LoVo (cell line): ENCODE data around the gene TMEM181.
"Not testable (repeated sequence)": the region's sequence is repeated elsewhere in the genome, so short reads cannot be mapped to it uniquely, and the experiment has no call there.

ENCODE experiments used
- DNase-seq: peaks from one replicate; pipeline ENCODE4 v3.0.0-alpha.2; 2016; ENCODE audit warnings: low spot score

TMEM181 gene

GRCh38 chr6:158538741-158539140 lies 21.1 kb upstream of the TMEM181 start:
- DNase-seq = no peak

- no peak for DNase-seq
Observed at GRCh38 chr6:158539413-158539812, 20.5 kb upstream of the TMEM181 start.

DNA sequence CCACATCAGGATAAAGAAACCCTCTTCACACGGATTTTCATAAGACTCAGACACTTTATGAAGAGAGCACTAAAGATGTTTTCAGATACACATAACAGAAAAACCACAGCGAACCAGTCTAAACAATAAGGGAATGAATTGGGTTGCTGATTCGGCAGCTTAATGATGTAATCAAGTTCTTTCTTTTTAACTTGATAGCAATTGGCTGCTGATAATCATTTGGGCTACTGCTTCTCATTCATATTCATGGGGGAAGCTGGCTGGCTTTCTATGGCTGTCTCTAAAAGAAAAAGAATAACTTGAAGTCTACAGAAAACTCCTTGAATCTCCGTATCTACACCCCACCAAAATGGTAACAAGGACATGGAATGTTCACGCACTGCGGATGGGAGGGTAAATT lies 20.0 kb upstream of the TMEM181 start:
- DNase-seq = no peak

DNA sequence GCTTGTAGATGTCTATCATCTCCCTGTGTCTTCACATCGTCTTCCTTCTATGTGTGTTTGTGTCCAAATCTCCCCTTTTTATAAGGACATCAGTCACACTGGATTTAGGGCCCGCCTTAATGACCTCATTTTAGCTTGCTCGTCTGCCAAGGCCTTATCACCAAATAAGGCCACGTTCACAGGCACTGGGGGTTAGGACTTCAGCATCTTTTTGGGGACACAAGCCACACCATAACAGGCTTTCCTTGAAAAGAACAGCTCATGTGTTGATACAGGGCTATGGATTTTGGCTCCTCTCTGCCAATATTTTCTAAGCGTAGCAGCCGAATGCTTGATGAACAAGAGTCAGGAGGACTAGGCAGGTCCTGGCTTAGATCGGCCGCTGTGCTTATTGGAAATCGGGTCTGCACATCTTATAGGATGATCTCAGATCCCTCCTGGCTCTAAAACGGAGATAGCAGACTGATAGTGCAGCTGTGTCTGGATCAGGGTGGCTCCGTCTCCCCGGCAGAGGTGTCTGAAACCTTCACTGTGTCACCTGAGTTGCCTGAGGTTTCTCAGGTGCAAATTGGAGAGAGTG lies 16.2 kb upstream of the TMEM181 start:
- DNase-seq = no peak

DNA sequence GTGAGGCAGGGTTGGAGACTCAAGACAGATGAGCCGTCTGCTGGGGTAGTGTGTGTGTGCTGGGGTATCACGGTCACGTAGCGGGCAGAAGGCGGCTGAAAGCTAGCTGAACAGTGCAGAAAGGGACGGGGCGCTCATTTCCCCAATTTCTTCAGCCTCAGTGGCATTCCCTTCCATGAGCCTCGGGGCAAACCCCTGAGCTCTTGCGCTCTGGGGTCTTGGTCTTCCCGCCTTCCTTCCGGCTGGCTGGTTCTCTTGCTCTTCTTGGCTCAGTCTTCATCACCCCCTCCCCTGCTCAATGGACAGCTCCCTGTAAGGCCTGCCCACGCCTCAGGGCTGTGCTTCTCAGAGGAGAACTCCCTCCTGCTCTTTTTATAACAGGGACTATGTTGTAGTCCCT lies 15.5 kb upstream of the TMEM181 start:
- DNase-seq = no peak

GRCh38 chr6:158545043-158545966 lies 14.6 kb upstream of the TMEM181 start:
- no peak for DNase-seq

- DNase-seq = no peak
Observed at GRCh38 chr6:158548418-158549161, 11.3 kb upstream of the TMEM181 start.

- DNase-seq = no peak
Observed at GRCh38 chr6:158552055-158552795, 7.7 kb upstream of the TMEM181 start.

- no peak for DNase-seq
Observed at GRCh38 chr6:158552796-158553138, 7.1 kb upstream of the TMEM181 start.

- no peak for DNase-seq
Observed at GRCh38 chr6:158554611-158555361, 5.1 kb upstream of the TMEM181 start.

DNA sequence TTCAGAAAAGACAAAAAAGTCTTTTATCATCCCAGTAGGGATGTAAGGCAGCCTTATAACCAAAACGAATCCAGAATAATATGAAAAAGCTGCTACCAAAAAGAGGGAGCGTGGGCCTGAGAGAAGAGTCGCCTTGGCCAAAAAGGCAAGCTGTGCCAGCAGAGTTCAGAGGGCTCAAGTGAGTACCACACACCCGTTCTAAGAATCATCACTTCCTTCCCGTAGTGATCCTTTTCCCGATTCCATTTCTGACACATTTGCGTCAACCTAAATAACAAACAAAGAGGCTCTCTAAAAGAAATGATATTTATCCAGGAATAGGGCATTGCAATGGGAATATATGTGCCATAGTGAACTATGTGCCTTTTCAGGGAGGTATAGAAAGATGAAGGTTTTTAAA lies 3.8 kb upstream of the TMEM181 start:
- no peak for DNase-seq

DNA sequence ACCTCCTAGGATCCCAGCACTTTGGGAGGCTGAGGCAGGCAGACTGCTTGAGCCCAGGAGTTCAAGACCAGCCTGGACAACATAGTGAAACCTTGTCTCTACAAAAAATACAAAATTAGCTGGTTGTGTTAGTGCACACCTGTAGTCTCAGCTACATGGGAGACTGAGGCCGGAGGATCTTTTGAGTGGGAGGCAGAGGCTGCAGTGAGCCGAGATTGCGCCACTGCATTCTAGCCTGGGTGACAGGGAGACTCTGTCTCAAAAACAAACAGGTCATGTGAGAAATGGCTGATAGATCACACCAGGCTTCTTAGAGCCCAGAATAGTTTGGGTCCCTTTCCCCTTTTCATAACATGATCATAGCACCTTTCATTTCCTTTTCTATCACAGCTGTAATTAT lies 2.8 kb upstream of the TMEM181 start:
- DNase-seq = not testable (repeated sequence)

GRCh38 chr6:158557927-158558326 lies 2.0 kb upstream of the TMEM181 start:
- no peak for DNase-seq

GRCh38 chr6:158558415-158559306 lies 1.2 kb upstream of the TMEM181 start:
- DNase-seq = no peak

- DNase-seq = no peak
Observed at GRCh38 chr6:158559338-158559894, 475 bp upstream of the TMEM181 start.

GRCh38 chr6:158560836-158561320 lies 987 bp downstream of the TMEM181 start:
- DNase-seq = peak; percentile 25

DNA sequence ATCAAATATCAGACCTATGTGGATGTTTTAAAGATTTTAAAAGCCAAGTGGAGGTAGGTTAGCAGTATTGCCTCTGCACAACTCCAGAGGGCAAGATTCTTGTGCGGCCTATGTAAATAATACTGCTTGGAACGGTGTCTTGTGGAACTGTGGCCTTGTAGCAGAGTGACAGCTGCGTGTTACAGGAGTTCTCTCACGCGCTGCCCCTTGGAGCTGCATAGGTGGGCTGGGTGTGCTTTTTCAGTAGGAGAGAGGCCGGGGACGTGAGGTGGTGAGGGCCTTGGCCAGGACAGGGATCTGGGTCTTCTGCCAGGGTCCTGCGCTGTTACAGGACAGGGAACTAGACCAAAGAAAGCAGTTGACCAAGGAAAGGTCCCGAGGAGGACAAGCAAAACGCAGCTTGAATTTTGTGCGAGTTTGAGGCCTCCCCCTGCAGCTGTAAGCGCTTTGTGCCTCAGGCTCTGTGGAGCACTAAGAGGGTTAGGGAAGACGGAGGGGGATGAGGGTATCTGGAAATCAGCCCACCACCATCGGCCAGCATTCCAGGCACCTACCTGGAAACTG lies 1.5 kb downstream of the TMEM181 start:
- no peak for DNase-seq

DNA sequence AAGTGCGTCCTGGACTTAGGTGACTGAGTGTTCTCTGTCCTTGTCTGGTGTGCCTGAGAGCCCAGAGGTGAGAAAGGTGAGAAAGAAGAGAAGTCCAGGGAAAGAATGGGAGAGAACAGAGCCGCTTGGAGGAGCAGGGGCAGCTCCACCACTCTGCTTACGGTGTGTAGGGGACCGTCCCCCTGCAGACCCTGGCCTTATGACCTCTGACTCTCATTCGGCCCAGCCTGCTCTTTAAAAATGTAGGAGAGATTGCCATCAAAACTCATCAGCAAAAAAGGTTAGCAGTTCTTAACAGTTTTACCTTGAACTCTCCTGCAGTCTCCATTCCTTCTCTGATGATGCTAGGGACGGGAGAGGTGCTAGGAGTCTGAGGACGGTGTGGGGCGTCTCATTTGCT lies 2.0 kb downstream of the TMEM181 start:
- DNase-seq = no peak

DNA sequence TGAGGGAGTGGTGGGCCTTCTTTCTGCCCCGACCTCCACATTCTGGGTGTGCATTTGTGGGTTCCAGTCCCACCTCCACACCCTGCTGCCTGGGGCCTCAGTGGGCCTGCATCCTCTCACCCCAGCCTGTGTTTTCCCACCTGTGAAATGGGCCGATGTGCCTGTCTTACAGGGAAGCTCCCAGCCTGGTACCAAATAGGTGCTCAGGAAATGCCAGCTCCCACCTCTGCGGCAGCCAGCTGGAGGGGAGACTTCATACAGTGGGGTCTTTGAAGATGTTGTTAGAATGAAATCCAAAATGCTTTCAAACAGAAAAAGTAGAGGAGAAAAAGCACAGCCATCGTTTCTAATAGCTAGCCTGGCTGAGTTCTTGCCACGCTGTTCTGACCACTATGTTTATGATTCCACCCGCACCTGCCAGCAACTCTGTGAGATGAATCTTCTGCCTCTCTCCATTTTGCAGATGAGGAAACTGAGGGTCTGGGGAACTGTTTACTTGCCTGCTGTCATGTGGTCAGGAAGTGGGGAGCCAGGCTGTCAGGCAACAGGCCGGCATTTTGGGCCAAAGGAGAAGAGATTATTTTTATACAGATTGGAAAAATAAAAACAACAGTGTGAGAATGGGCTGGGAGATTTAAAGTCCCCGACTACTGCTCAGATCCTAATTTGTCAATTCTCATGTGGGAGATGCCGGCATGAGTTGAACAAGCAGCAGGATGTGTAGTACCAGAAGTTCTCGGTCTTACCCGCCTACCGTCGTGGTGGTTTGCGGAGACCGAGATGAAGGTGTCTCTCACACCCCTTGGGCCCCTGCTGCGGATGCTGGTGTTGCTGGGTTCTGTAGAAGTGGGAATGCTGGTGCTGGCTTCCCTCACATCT lies 4.6 kb downstream of the TMEM181 start:
- no peak for DNase-seq
